NK-92 (cell line): ENCODE data around the gene SH3TC1.

Source experiments
- DNase-seq: peaks from one replicate; lab custom pipeline; 2025; ENCODE audit not compliant: unreplicated experiment; lab: John Stamatoyannopoulos, UW

The SH3TC1 gene

DNA sequence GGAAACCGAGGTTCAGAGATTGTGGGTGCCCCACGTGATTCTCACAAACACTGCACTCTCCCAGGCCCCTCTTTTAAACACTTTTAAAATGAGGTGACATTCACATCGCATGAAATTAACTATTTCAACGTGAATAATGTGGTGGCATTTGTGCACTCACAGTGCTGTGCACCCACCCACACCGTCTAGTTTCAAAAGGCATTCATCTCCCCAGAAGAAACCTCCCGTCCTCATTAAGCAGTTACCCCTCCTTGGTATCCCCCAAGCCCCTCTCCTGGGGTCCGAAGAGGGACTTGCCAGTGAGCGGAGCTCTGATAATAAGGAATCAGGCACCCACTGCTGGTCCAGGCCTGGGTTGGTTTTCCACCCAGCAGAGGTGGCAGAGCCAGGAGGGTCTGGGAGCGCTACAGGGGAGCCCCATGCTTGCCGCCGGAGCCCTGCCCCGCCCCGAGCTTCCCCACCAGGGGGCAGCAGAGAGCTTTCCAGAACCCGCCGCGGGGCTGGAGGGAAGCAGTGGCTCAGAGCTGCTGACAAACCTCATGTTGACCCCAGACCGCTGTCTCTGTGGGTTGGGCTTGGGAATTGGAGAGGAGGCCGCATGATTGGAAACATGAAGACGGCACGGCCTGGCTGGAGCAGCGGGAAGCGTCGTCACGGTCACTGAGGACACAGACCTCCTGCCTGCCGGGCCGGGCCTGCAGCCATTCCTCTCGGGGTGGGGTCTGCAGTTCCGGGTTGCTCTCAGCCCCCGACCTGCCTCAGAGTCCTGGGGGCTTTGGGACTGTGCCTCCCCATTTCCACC lies 43.0 kb downstream of the SH3TC1 start:
- no peak for DNase-seq

DNA sequence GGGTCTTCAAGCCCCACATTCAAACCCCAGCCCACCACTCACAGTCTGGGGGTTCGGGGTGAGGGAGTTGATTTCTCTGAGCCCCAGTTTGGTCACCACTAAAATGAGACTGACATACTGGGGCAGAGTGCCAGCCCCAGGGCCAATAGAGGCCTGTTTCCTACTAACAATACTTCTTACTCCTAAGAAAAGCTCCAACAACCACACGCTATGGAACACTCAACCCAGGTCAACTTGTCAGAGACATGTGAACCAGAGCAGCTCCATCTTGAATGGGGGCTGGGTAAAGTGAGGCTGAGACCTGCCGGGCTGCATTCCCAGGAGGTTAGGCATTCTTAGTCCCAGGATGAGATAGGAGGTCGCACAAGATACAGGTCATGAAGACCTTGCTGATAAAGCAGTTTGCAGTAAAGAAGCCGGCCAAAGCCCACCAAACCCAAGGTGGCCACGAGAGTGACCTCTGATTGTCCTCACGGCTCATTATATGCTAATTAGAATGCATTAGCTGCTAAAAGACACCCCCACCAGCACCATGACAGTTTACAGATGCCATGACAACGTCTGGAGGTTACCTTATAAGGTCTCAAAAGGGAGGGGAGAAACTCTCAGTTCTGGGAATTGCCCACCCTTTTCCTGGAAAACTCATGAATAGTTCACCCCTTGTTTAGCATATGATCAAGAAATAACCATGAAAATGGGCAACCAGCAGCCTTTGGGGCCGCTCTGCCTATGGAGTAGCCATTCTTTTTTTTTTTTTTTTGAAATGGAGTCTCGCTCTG lies 43.9 kb downstream of the SH3TC1 start:
- DNase-seq, result no peak

DNA sequence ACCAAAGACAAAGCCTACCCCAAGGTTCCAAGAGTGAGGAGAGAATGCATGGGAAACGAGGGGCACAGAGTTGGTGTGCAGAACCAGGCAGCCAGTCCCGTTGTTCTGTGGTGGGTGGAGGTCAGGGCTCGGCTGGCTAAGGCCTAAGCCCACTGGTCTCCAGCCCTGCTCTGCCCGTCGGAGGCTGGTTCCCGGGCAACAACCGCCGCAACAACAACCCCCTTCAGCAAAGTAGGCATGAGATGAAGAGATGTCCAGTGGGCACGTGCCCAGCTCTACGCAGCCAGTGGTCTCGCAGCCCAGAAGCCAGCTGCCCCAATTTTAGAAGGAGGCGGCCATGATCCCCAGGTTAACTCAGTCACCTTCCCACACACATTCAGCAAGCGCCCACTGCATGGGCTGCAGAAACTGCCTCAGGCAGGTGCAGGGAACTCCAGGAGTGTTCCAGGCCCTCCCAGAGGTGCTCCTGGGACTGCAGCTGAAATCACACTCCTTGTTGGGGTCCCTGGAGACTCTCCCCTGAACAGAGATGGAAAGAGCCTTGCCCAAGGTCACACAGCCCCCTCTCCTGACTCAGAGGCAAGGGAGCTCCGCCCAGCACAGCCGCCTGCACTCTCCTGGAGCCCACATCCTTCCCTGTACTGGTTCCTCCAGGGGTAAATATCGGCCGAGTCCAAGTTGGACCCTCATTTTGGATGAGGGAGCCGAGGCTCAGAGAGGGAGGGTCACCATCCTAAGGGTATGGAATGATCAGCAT lies 45.1 kb downstream of the SH3TC1 start:
- DNase-seq, result no peak

DNA sequence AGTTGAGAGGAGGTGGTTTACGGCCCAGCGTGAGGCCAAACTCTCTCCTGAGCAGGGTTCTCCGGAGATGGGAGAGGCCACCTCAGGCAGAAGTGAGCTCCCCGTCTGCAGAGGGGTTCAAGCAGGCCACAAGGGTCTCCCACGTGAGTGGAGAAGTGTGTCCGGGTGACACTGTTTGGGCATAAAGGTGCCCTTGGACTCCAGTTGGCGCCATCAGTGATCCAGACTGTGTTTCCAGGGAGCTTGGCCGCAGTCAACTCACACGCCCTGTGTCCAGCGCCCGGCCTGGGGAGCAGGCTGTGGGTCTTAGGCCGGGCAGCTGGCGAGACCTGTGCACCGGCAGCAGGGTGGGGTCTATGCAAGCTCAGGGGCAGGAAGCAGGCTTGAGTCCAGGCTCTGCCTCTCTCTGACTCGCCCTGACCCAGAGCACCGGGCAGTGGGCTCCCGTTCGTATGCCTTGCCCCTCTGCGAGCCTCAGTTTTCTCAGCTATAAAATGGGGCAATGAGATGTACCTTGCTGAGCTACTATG lies 45.9 kb downstream of the SH3TC1 start:
- no peak for DNase-seq

DNA sequence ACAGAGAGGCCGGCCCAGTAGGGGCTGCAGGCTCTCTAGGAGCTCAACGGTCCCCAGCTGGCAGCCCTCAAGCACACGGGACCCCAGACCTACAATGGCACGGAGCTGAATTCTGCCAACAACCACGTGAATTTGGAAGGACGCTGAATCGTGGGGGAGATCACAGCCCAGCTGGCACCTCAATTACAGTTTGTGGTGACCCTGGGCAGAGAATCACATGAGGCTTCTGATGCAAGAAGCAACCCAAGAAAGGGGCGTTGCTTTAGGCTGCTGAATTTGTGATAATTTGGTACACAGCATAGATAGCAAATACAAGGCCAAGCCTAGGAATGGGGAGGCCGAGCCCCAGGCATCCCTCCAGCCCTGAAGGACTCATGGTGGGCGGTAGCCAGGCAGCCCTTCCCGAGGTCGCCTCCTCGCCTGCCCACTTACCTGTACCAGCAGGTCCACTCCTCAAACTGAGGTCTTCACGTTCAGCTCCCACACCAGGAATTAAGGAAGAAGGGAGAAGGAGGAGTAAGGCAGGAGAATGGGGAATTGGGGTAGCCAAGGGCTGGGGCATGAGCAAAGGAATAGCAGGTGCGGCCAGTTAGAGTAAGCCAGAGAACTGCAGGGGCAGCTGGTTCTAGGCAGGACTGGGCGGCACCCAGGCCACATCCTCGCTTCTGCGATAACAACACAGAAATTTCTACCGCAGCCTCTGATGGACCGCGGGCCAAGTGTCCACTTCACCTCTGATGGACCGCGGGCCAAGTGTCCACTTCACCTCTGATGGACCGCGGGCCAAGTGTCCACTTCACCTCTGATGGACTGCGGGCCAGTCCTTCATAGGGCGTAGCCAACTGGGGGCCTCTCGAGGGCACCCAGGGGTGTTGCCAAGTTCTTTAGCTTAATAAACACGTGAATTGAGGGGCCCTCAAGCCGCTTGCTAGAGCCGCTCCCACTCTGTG lies 47.1 kb downstream of the SH3TC1 start:
- DNase-seq, result no peak

DNA sequence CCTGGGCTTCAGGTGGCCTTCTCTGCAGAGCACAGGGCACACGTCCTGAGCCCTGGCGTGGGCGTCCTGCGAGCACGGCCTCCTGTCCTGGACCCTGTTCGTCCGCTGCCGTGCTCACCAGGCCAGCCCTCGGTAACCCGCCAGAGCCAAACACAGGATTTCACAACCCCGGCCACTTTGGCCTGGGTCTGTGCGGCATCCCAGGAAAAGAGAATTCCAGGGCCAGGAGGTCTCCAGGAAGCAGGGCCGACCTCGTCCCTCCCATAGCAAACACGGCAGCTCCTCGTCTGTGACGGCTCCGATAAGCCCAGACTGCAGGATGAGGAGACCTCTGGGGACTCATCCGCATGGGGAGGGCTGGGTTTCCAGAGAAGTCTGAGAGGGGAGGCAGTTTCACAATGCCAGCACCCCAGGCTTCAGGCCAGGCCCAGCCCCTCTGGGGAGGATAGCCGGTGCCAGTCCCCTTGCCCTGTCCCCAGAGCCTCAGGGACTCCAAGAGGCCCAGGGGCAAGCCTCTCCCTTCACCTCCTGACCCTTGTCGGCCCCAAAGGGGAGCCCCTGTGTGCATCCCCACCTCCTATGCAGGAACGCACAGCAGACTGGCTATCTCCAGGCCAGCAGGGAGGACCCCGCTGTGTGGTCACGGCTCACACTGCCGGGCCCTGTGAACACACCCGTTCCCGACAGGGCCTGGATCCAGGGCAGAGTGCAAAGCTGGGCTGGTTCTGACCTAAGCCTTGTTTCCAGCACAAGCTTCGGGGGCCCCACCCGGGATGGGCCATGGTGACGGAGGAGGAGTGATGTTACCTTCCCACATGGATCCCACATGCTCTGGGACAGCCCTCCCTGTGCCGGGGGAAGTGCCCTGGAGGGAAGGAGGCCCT lies 48.2 kb downstream of the SH3TC1 start:
- no peak for DNase-seq

DNA sequence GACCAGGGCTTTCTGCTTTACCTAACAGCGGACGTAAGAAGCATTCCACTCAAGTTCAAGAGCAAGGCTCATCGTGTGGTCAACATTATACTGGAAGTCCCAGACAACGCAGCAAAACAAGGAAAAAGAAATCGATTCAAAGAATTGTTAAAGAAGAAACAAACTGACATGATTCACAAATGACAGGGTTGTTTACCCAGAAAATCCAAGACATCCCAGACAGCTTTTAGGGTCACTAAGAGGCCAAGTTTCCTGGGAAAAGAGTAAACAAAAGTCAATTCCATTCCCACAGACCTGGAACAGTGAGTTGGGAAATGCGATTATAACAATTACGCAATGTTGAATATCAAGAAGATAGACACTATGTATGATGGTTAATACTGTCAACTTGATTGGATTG lies 49.0 kb downstream of the SH3TC1 start:
- DNase-seq, result no peak

DNA sequence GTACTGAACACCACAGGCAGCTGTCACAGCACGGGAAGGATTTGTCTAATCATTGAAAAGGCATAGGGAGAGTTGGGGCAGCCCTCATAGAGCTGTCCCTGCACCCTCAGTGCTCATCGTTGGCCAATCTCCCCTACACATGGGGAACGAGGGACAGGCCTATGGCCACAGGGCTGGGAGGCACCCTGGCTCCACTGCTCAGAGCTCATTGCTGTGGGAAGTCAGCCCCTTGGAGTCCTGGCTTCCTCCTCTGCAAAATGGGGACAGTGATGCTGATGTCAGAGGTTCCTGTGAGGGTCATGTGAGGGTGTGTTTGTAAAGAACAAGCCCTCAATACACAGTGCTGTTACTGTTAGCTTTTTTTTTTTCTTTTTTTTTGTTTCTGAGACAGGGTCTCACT lies 51.1 kb downstream of the SH3TC1 start:
- no peak for DNase-seq

DNA sequence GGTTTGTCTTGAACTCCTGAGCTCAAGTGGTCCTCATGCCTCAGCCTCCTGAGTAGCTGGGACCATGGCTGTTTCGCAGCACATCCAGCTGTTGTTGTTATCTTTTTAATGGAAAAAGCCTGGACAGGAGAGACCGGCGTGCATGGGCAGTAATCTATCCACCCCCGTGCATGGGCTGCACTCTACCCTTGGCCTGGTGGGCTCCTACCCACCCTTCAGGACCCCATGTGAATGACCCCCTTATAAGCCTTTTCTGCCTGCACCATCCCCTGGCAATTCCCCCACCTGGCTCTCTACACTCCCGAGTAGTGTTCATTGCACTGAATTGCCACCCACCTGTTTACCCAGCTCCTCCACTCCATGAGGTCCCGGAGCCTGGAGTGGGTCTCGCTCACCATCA lies 51.5 kb downstream of the SH3TC1 start:
- DNase-seq, result no peak

DNA sequence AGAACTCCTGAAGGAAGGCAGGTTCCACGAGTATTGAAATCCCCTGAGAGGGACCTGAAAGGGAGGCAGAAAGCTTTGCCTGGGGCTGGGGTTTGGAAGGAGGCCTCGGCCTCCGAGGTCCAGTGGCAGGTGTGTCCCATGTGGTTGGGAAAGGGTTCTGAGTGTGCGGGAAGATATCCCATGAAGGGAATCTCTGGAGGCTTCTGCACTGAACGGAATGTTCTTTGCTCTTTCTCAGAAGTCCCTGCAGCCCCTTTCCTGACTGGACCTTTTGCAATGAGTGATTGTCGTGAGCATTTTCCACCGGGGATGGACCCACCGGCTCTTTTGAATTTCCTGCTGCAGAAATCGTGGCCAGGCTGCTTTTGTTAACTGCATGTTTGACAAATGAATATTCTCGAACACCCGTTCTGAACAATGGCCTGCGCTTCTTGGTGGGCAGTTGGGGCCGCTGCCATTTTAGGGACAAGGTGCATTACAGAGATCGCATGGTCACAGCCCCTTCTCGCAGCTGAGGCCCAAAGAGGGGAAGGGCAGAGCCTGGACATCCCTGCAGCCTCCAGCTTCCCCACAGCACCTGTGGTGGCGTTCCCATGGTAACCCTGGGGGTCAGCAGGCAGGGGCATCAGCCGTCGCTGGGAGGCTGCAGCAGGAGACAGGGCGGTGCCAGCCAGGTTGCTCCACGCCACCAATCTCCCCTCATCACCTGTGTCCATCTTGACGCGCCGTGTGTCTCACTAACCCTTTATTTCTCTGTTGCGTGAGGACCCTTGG lies 52.2 kb downstream of the SH3TC1 start:
- DNase-seq, result no peak

DNA sequence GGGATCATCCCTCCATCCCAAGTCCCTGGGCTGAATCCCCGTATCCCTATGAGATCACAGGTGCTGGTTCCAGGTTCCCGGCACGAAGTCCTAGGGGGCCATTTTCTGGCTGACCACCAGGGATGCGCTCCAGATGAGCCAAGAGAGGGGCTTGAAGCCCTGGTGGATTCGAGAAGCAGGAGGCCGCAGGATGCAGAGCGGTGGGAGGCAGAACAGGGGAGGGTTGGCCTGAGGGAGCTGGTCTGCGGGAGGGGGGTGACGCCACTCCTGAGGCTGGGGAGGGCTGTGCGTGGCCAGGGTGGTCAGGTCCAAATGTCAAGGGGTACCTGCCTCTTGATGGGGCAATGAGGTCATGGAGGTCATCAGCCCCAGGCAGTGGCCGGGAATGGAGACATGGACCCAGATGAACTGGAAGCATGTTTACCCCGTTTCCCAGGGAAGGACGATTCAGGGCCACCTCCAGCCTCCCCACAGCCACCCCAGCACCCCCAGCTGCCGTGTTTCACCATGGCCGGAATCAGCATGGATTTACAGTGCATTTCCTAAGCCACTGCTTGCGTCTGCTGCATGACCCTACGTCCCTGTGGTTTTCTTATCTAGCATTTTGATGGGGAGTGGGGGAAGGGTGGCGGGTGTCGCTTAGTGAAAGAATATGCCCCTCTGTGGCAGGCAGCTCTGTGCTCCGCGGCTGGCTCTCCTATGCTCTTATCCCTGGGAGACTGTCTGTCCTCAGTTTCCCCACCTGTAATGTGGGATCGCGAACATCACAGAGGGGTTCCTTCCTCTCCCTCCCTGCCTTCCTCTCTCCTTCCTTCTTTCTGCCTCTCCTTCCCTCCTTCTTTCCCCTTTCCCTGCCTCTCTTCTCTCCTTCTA lies 53.4 kb downstream of the SH3TC1 start:
- DNase-seq, result no peak

DNA sequence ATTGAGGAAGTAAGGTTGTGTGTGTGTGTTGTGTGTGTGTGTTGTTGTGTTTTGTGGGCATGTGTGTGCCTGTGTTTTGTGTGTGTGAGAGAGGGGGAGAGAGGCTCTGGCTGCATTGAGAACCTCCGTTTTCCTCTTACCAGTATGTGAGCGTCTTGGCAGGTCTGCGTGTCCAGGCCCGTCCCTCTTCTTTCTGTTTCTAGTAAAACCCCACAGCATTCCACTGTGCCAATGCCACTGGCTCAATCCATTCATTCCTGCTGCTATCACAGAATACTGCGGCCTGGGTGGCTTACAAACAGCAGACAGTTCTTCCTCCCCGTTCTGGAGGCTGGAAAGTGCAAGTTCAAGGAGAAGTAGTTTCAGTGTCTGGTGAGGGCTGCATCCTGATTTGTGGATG lies 55.0 kb downstream of the SH3TC1 start:
- no peak for DNase-seq

DNA sequence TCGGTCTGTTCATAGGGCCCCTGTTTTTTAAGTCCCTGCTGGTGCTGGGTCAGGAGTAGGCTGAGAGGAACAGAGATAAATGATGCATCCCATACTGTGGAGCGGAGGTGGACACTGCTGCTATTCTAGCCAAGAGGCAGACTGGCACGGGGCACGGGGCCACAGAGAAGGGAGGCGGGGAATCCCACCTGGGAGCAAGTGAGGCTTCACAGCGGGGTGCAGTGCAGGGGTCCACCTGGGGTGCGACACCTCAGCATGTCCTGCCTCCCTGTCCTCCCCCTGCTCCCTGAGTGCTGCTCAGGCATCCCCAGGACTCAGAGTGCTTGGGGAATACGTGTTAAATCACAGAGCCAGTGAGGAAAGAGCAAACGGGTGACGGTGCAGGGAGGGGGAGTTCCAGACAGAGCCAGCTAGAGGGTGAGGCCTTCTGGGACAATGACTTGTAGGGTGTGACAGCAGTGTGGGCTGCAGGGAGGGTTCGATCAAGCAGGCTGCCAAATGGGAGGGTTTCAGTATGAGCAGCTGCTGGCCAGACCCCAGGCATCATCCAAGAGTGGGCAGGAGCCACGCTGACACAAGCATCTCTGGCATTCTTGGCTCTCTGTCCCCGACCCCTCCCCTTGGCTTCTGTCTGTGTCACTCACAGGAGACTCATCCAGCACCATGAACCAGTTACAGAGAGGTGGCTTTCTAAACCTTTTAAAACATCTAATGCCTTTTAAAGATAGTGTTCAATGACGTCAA lies 56.8 kb downstream of the SH3TC1 start:
- no peak for DNase-seq

DNA sequence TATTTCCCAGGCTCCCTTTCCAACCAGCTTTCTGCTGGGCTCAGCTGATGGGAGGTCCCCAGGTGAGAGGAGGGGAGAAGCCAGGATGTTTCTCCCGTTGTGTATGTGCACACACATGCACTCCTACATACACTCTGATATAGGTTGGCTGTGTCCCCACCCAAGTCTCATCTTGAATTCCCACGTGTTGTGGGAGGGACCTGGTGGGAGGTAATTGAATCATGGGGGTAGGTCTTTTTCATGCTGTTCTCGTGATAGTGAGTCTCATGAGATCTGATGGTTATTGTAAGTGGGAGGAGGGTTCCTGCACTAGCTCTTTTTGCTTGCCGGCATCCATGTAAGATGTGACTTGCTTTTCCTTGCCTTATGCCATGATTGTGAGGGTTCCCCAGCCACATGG lies 58.8 kb downstream of the SH3TC1 start:
- no peak for DNase-seq

DNA sequence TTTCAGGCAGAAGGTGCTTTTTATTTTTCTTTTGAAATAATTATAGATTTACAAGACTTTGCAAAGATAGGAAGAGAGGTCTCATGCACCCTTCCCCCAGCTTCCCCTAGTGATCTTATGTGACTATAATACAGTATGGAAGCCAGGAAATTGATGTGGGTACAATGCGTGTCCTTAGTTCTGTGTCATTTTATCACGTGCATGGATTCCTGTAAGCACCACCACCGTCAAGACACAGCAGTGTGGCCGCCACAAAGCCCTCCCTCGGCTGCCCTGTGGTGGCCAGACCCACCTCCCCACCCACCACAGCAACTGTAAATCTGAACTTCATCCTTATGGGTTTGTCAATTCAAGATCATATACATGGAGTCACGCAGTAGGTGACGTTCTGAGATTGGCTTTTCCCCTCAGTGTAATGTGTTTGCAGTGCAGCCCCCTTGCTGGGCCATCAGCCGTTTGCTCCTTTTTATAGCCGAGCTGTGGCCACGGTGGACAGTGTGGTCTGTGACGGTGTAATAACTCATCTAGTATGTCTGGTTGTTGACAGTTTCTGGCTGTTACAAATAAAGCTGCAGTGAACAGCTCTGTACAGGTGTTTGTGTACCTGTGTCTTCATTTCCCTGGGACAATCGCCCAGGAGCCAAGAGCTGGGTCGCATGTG lies 59.6 kb downstream of the SH3TC1 start:
- no peak for DNase-seq

DNA sequence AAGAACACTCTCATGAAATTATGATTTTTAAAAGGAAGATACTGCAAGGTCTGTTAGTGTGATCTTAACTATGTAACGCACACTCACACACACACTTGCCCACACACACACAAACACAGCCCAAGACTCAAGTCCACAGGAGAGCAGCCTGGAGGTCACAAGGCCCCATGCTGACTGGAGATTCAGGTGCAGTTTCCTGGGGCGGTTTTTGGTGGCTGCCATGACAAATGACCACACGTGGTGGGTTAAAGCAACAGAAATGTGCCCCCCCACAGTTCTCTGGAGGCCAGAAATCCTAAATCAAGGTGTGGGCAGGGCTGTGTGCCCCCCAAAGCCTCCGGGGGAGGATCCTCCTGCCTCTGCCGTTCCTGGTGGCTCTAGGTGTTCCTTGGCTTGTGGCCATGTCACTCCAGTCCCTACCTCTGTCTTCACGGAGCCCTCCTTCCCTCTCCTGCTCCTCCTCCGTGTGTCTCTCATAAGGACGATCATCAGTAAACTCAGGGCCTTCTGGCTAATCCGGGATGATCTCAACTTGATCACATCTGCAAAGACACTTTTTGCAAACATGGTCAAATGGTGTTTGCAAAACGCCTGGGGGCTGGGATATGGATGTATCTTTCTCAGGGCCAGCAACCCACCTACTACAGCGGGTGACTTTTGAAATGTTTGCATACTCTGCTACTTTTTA lies 60.8 kb downstream of the SH3TC1 start:
- no peak for DNase-seq
